IMR-90 (cell line): ENCODE results near the gene ANKRD1. TPM values are rescaled to one million over a fixed set of nuclear protein-coding genes. Genes with fewer than 3 reads are reported as not detected.

ENCODE experiments used
- ATAC-seq: fragments of 200-7000 bp; cut with Tn5 transposase; 2 replicates; pipeline ENCODE4 v1.9.1; 2020; ENCODE audit warnings: low read depth, mild to moderate bottlenecking, moderate library complexity
- BruUV-seq: library from RNA; stranded (reverse); fragments of 400-500 nt; replicated peaks from 2 replicates; lab custom pipeline; 2021; lab: Mats Ljungman, UMichigan
- CTCF ChIA-PET: fragments of 300-600 bp; formaldehyde crosslinking; extraction: SDS; loops from one replicate; lab custom pipeline; 2021; ENCODE audit warnings: antibody characterized with exemption; lab: Yijun Ruan, JAX
- POLR2A ChIA-PET: fragments of 300-600 bp; sonication (Branson Sonifier 250); formaldehyde crosslinking; loops from one replicate; lab custom pipeline; 2022; ENCODE audit warnings: antibody characterized with exemption; ENCODE audit not compliant: unreplicated experiment; lab: Charles Lee
- DNase-seq: peaks from one replicate; pipeline ENCODE4 v3.0.0; 2013
- H2AFZ ChIP-seq: replicated peaks from 2 replicates; pipeline ENCODE3; 2013; ENCODE audit warnings: low read length, mild to moderate bottlenecking; ENCODE audit not compliant: poor library complexity
- H2AK5ac ChIP-seq: 2 replicates; pipeline ENCODE4 v1.6.1; 2013; ENCODE audit warnings: low read depth, low read length, inconsistent platforms
- H2AK9ac ChIP-seq: replicated peaks from 2 replicates; pipeline ENCODE3; 2013; ENCODE audit warnings: mild to moderate bottlenecking, low read depth, low read length, moderate library complexity; ENCODE audit not compliant: poor library complexity
- H2BK120ac ChIP-seq: 2 replicates; pipeline ENCODE4 v1.6.1; 2013; ENCODE audit warnings: low read depth, low read length, inconsistent platforms
- H2BK15ac ChIP-seq: 3 replicates; pipeline ENCODE4 v1.6.1; 2013; ENCODE audit warnings: low read depth, low read length, inconsistent platforms
- H2BK20ac ChIP-seq: 2 replicates; pipeline ENCODE4 v1.6.1; 2013; ENCODE audit warnings: low read depth, mild to moderate bottlenecking, inconsistent platforms, low read length, moderate library complexity
- H2BK5ac ChIP-seq: 2 replicates; pipeline ENCODE4 v1.6.1; 2013; ENCODE audit warnings: mild to moderate bottlenecking, low read depth, low read length, inconsistent platforms; ENCODE audit not compliant: poor library complexity, severe bottlenecking
- H3K14ac ChIP-seq: replicated peaks from 2 replicates; pipeline ENCODE4 v1.6.1; 2013; ENCODE audit warnings: low read depth, low read length, inconsistent platforms
- H3K18ac ChIP-seq: 2 replicates; pipeline ENCODE4 v1.6.1; 2013; ENCODE audit warnings: low read depth, low read length, control low read depth
- H3K23ac ChIP-seq: 2 replicates; pipeline ENCODE4 v1.6.1; 2013; ENCODE audit warnings: low read depth, low read length, inconsistent platforms
- H3K27ac ChIP-seq: 2 replicates; pipeline ENCODE4 v1.5.1; 2013; ENCODE audit warnings: mild to moderate bottlenecking, control low read depth, low read length; ENCODE audit not compliant: insufficient read depth
- H3K27me3 ChIP-seq: 2 replicates; pipeline ENCODE4 v1.6.1; 2013; ENCODE audit warnings: low read length; ENCODE audit not compliant: control insufficient read depth, insufficient read depth
- H3K36me3 ChIP-seq: 2 replicates; pipeline ENCODE4 v1.6.1; 2013; ENCODE audit warnings: low read length, mixed read lengths; ENCODE audit not compliant: control insufficient read depth, insufficient read depth
- H3K4ac ChIP-seq: 2 replicates; pipeline ENCODE4 v1.6.1; 2013; ENCODE audit warnings: low read depth, low read length, inconsistent platforms
- H3K4me1 ChIP-seq: 2 replicates; pipeline ENCODE4 v1.6.1; 2013; ENCODE audit warnings: low read length, mixed read lengths; ENCODE audit not compliant: control insufficient read depth, insufficient read depth
- H3K4me2 ChIP-seq: 2 replicates; pipeline ENCODE4 v1.6.1; 2013; ENCODE audit warnings: low read depth, mild to moderate bottlenecking, control low read depth, low read length, moderate library complexity
- H3K4me3 ChIP-seq: 2 replicates; pipeline ENCODE4 v1.5.1; 2013; ENCODE audit warnings: low read depth, mild to moderate bottlenecking, control low read depth, low read length, moderate library complexity; ENCODE audit not compliant: insufficient read depth
- H3K56ac ChIP-seq: 2 replicates; pipeline ENCODE4 v1.6.1; 2013; ENCODE audit warnings: low read length, inconsistent platforms; ENCODE audit not compliant: insufficient read depth; ENCODE audit errors: extremely low read depth
- H3K79me1 ChIP-seq, 2 experiments: 2 replicates each; pipeline ENCODE4 v1.6.1; 2013; ENCODE audit warnings: low read length in 2 of 2, inconsistent platforms in 1 of 2, low read depth in 1 of 2
- H3K9ac ChIP-seq: 2 replicates; pipeline ENCODE4 v1.6.1; 2013; ENCODE audit warnings: low read depth, low read length, control low read depth
- H3K9me1 ChIP-seq: 2 replicates; pipeline ENCODE4 v1.6.1; 2013; ENCODE audit warnings: low read length, inconsistent platforms; ENCODE audit not compliant: insufficient read depth
- H3K9me3 ChIP-seq: 2 replicates; pipeline ENCODE4 v1.6.1; 2013; ENCODE audit warnings: low read length; ENCODE audit not compliant: control insufficient read depth, insufficient read depth
- H4K20me1 ChIP-seq: 2 replicates; pipeline ENCODE4 v1.6.1; 2013; ENCODE audit warnings: low read length, inconsistent platforms; ENCODE audit not compliant: insufficient read depth
- H4K5ac ChIP-seq: 2 replicates; pipeline ENCODE4 v1.6.1; 2013; ENCODE audit warnings: mild to moderate bottlenecking, low read depth, low read length, control low read depth
- H4K8ac ChIP-seq, 2 experiments: 2 replicates each; pipeline ENCODE4 v1.6.1; 2013; ENCODE audit warnings: low read depth in 2 of 2, low read length in 2 of 2, control low read depth in 1 of 2, inconsistent platforms in 1 of 2
- H4K91ac ChIP-seq: 2 replicates; pipeline ENCODE4 v1.6.1; 2013; ENCODE audit warnings: low read depth, low read length, inconsistent platforms; ENCODE audit not compliant: insufficient read depth
- MXI1 ChIP-seq: IDR thresholded peaks from 2 replicates; pipeline ENCODE4 v1.6.1; 2012; ENCODE audit warnings: low read depth, mild to moderate bottlenecking, low read length, moderate library complexity, borderline replicate concordance
- WGBS, 2 experiments: methylation state at CpG; one replicate each; pipeline versions ENCODE4 v1.1.5 to v1.1.7; 2013; ENCODE audit warnings: missing lambda C conversion rate in 2 of 2; ENCODE audit not compliant: insufficient read length in 1 of 2; ENCODE audit errors: extremely low coverage in 2 of 2; 5-methylcytosine and 5-hydroxymethylcytosine counted together
- dilution Hi-C: fragments of 300-500 bp; cut with HindIII; formaldehyde crosslinking; loops from one replicate; pipeline ENCODE4 v1.14.3; 2018; ENCODE audit warnings: low sequenced_read_pairs; ENCODE audit not compliant: unreplicated experiment
- in situ Hi-C: fragments of 300-500 bp; cut with MboI; formaldehyde crosslinking; loops from 3 replicates; pipeline ENCODE4 v1.14.3; 2019; ENCODE audit warnings: low sequenced_read_pairs, inconsistent platforms, mixed read lengths
- intact Hi-C: fragments of 100-400 bp; cut with micrococcal nuclease; formaldehyde crosslinking; loops from 2 replicates; pipeline ENCODE4 v1.10.0; 2022
- polyA plus RNA-seq, 3 experiments: library from polyadenylated mRNA; depleted of rRNA; stranded (reverse); fragments of >200 nt; gene quantifications; 2 replicates each; pipeline ENCODE4 v1.2.3, GENCODE V29; 2012; ENCODE audit warnings: low replicate concordance in 1 of 3
- total RNA-seq: library from RNA; depleted of rRNA; stranded (reverse); fragments of >200 nt; gene quantifications from 2 replicates; pipeline ENCODE4 v1.2.3, GENCODE V29; 2012

Gene ANKRD1
- total and polyA plus RNA-seq, 2 of the 4 experiments (the other 2 are of a cell fraction), result 7.4 to 10.8 TPM

- peak overlapping the region; percentile 36; the same call in 1 of the 2 replicates for H3K4ac ChIP-seq
- no peak overlapping the region for H2BK5ac ChIP-seq
- H2BK20ac ChIP-seq, result 0 out of 2 replicates have a peak overlapping the region, but pooled peaks have one; percentile 54
- no peak overlapping the region for H3K9ac ChIP-seq
- ChIA-PET POLR2A (no interaction called here), CTCF (interaction anchor here (0.6 to 1.9 kb wide), 4 partner anchors 13 to 339 kb away, joined by 3 to 6 read pairs (median 3); no protein-coding TSS in a partner anchor)
- no peaks in the 10 kb centered on the region; the same call in 1 of the 2 replicates for H3K36me3 ChIP-seq
- DNase-seq, result no peak
- 0 out of 2 replicates have a peak, but pooled peaks cover 4% of the 10 kb centered on the region for H3K9me1 ChIP-seq
- H2AK5ac ChIP-seq, result no peak overlapping the region
- no peak overlapping the region for H3K56ac ChIP-seq
- intact Hi-C loops, result loop anchor here (10.0 kb wide), 1 partner anchor 247 kb away; no protein-coding TSS in a partner anchor
- no peak overlapping the region for H3K18ac ChIP-seq
- H3K27ac ChIP-seq, result no peak overlapping the region
- dilution Hi-C loops, result no loop called here
- in situ Hi-C loops, result loop anchor here (25.0 kb wide), 1 partner anchor 995 kb away; the partner anchor contains the start of genes BTAF1 and FGFBP3
- peaks cover 7% of the 10 kb centered on the region for H3K4me1 ChIP-seq
- H2AFZ ChIP-seq, result no peak overlapping the region
- H4K20me1 ChIP-seq, result no peaks in the 10 kb centered on the region
- H3K27me3 ChIP-seq, result no peaks in the 10 kb centered on the region
- TF ChIP-seq MXI1, result no peak
- H3K23ac ChIP-seq, result no peak overlapping the region
- WGBS, 2 experiments, result no CpG with 5 or more reads among the region's 8 CpGs
- H4K8ac ChIP-seq, result peak overlapping the region in 1 of 2 experiments; percentile 19; a peak in 1 of 4 replicates
- H2AK9ac ChIP-seq, result no peak overlapping the region
- H3K14ac ChIP-seq, result 0 out of 2 replicates have a peak overlapping the region, but pooled peaks have one; percentile 31
- H3K4me3 ChIP-seq, result no peak overlapping the region
- no peaks in the 10 kb centered on the region for H3K9me3 ChIP-seq
- H3K4me2 ChIP-seq, result no peak overlapping the region
- no TSS peak for BruUV-seq
- no peak overlapping the region; the same call in 2 of the 3 replicates for H2BK15ac ChIP-seq
- H2BK120ac ChIP-seq, result peak overlapping the region; percentile 51; the same call in 1 of the 2 replicates
- ATAC-seq, result no peak
- H3K79me1 ChIP-seq, result 0 out of 4 replicates have a peak, but pooled peaks cover 0 to 5% of the 10 kb centered on the region in 2 experiments
- H4K91ac ChIP-seq, result peak overlapping the region; percentile 52; the same call in 1 of the 2 replicates
- H4K5ac ChIP-seq, result no peak overlapping the region
Observed at GRCh38 chr10:90917238-90917967, 3.5 kb downstream of the ANKRD1 start.
